Esophagus muscularis mucosa (tissue), 3 donors: ENCODE measurements around the gene RPS6KC1.

Source experiments
- CTCF ChIP-seq, 3 experiments: fragments of 200-600 bp in 2 of 3; fragments of 450-650 bp in 1 of 3; sonication (generic) in 2 of 3; IDR thresholded peaks; one replicate each; pipeline ENCODE4 v1.5.1; 2017 to 2019; ENCODE audit warnings: antibody characterized with exemption in 3 of 3, mild to moderate bottlenecking in 2 of 3, moderate library complexity in 1 of 3
- EP300 ChIP-seq: sonication (generic); formaldehyde crosslinking; IDR thresholded peaks from one replicate; pipeline ENCODE4 v1.6.1; 2017; ENCODE audit warnings: antibody characterized with exemption

- no peak for TF ChIP-seq CTCF (IDR thresholded peaks at IDR 0.05)
- TF ChIP-seq EP300, result no peak
These were observed 81.0 kb downstream of the RPS6KC1 start for GRCh38 chr1:213131851-213132655.
